Measurements from ENCODE around the gene ZNF444. TPM values are rescaled to one million over a fixed set of nuclear protein-coding genes. Genes with fewer than 3 reads are reported as not detected.
"Not testable (repeated sequence)": the region's sequence is repeated elsewhere in the genome, so short reads cannot be mapped to it uniquely, and the experiment has no call there.

Gene ZNF444
- total and polyA plus RNA-seq, 2 of the 4 experiments (the other 2 are of a cell fraction) = 2.5 to 20.3 TPM

- H3K4me3 ChIP-seq (ENCODE audit: insufficient read depth, low read depth, low read length); H2BK15ac ChIP-seq (ENCODE audit: low read depth, low read length); H2BK5ac ChIP-seq (ENCODE audit: low read depth, low read length, poor library complexity, severe bottlenecking); H3K4ac ChIP-seq (ENCODE audit: low read depth, low read length); H3K9me3 ChIP-seq (ENCODE audit: control insufficient read depth, insufficient read depth, low read length); H3K14ac ChIP-seq (replicated peaks; ENCODE audit: low read depth, low read length); in situ Hi-C loops (cut with MboI; ENCODE audit: low sequenced_read_pairs); H4K20me1 ChIP-seq (ENCODE audit: insufficient read depth, low read length); H3K56ac ChIP-seq (ENCODE audit: extremely low read depth, insufficient read depth, low read length); H2AK9ac ChIP-seq (replicated peaks; ENCODE audit: low read depth, low read length, poor library complexity); CTCF ChIA-PET; H3K79me1 ChIP-seq (ENCODE audit: low read depth in 1 of 2, low read length in 2 of 2); H3K4me2 ChIP-seq (ENCODE audit: low read depth, low read length); H3K9ac ChIP-seq (ENCODE audit: low read depth, low read length); H2AK5ac ChIP-seq (ENCODE audit: low read depth, low read length); H4K5ac ChIP-seq (ENCODE audit: low read depth, low read length); H3K18ac ChIP-seq (ENCODE audit: low read depth, low read length); H4K91ac ChIP-seq (ENCODE audit: insufficient read depth, low read depth, low read length); H2AFZ ChIP-seq (replicated peaks; ENCODE audit: low read length, poor library complexity); H2BK20ac ChIP-seq (ENCODE audit: low read depth, low read length); H3K27me3 ChIP-seq (ENCODE audit: control insufficient read depth, insufficient read depth, low read length); H3K36me3 ChIP-seq (ENCODE audit: control insufficient read depth, insufficient read depth, low read length); H2BK120ac ChIP-seq (ENCODE audit: low read depth, low read length); DNase-seq; ATAC-seq (ENCODE audit: low read depth); dilution Hi-C loops (cut with HindIII; ENCODE audit: low sequenced_read_pairs, unreplicated experiment); H3K23ac ChIP-seq (ENCODE audit: low read depth, low read length); POLR2A ChIA-PET (ENCODE audit: unreplicated experiment); H4K8ac ChIP-seq (ENCODE audit: low read depth in 2 of 2, low read length in 2 of 2); H3K27ac ChIP-seq (ENCODE audit: insufficient read depth, low read length); H3K4me1 ChIP-seq (ENCODE audit: control insufficient read depth, insufficient read depth, low read length); H3K9me1 ChIP-seq (ENCODE audit: insufficient read depth, low read length); BruUV-seq (replicated peaks): not testable (repeated sequence)
- WGBS, 2 experiments (ENCODE audit: extremely low coverage in 2 of 2, insufficient read length in 1 of 2) = 83% methylated on average over 1 of the region's 11 CpGs; no CpG with 5 or more reads in 1 of the 2 experiments
- intact Hi-C loops (cut with micrococcal nuclease) = loop anchor here (10.0 kb wide), 1 partner anchor 138 kb away; the partner anchor contains the start of gene ZSCAN5A
These were observed 35.2 kb downstream of the ZNF444 start for GRCh38 chr19:56176310-56176709.
